Left forelimb (tissue), 1 donor: Measurements from ENCODE around the gene WWC2.
"Not testable (repeated sequence)": the region's sequence is repeated elsewhere in the genome, so short reads cannot be mapped to it uniquely, and the experiment has no call there.

Experiments
- DNase-seq: peaks from one replicate; pipeline ENCODE4 v3.0.0-alpha.2; 2018; ENCODE audit warnings: low spot score

Gene WWC2

DNA sequence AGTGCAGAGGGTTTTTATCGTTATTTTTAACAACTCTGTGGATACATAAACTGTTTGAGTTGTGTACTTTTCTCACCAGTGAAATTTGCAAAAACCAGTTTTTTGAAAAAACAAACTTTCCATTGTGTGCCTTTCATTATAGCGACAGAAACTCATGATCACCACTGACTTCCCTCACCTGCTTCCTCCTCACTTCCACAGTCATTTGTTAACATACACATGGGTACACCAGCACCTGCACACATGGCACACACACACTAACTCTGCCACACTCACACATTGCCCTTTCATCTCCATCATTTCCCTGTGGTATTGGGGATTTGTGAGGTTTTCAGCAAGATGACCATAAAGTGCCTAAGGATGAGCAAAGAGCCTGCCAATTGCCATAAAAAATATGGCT, 200.4 kb downstream of the WWC2 start:
- DNase-seq = no peak

DNA sequence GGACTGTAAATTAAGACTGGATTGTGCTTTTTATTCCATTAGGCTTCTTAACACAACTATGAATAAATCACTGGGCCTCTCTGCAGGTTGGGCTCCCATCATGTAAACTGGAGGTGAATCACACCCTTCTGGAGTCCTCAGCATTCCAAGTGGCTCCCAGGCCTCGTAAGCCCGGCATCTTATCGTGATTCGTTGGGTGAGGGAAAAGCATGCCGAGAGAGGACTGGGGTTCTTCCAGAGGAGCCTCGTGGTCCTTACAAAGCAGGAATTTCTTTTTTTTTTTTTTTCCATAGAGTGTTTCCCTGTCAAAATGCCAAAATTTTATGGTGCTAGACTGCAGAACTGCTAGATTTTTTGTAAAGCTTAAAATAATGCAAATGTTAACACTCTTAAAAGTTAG, 201.0 kb downstream of the WWC2 start:
- DNase-seq = no peak

- no peak for DNase-seq
Measured at GRCh38 chr4:183300655-183301054, 201.6 kb downstream of the WWC2 start.

DNA sequence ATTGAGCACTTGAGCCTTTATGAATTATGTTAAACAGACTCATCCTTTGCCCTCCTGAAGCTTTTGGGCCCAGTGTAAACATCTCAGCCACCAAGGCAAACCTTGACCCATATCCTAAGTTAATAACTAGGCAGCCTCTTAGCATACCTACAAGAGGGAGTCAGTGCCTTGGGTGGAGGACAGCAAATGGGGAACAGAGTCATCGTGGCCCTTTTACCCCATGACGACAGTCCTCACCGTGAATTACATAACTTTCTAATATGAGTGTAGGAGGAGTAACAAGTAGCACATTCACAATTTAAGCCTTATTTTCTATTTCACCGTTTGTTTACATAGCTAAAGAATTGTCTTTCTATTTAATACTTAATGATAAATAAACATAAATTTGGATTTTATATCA, 204.2 kb downstream of the WWC2 start:
- no peak for DNase-seq

DNA sequence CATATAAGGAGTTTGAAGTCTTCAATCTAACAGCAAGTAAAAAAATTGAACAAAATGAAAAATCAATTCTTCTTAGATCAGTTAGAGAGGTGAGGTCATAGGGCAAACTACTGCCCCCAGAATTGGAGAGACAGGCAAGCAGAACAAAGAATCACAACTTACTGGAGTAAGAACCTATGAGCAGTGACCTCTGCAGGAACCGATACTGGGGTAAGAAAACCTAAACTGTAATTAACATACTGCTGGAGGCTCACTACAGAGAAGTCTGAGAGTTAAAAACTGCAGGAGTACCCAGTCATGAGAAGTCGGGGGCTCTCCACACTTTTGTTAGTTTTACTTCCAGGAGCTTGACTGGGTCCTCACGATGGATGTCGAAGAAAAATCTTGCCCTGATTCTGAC, 205.0 kb downstream of the WWC2 start:
- no peak for DNase-seq

GRCh38 chr4:183304538-183304937, 205.5 kb downstream of the WWC2 start:
- no peak for DNase-seq

- no peak for DNase-seq
Measured at GRCh38 chr4:183306811-183307210, 207.8 kb downstream of the WWC2 start.

GRCh38 chr4:183312841-183313240, 213.8 kb downstream of the WWC2 start:
- no peak for DNase-seq

- no peak for DNase-seq
Measured at GRCh38 chr4:183314336-183314735, 215.3 kb downstream of the WWC2 start.

DNA sequence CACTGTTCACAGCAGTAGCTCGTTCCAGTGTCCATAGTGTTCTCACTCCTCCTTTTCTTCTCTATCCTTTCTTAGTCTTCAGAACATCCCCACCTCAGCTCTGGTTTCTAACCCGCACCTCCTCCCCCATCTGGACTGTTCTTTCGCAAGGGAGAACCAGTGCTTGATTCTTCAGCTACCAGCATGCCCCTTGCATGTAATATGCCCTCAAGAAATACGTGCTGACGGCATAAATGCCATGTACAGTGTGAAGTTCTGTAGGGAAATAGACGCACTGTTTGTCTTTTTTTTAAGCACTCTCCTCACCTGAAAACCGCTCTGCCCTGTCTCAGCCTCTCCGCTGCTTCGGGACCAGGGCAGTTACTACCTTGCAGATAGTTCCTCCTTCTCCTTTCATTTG, 215.7 kb downstream of the WWC2 start:
- no peak for DNase-seq

GRCh38 chr4:183318656-183319055, 219.6 kb downstream of the WWC2 start:
- no peak for DNase-seq

DNA sequence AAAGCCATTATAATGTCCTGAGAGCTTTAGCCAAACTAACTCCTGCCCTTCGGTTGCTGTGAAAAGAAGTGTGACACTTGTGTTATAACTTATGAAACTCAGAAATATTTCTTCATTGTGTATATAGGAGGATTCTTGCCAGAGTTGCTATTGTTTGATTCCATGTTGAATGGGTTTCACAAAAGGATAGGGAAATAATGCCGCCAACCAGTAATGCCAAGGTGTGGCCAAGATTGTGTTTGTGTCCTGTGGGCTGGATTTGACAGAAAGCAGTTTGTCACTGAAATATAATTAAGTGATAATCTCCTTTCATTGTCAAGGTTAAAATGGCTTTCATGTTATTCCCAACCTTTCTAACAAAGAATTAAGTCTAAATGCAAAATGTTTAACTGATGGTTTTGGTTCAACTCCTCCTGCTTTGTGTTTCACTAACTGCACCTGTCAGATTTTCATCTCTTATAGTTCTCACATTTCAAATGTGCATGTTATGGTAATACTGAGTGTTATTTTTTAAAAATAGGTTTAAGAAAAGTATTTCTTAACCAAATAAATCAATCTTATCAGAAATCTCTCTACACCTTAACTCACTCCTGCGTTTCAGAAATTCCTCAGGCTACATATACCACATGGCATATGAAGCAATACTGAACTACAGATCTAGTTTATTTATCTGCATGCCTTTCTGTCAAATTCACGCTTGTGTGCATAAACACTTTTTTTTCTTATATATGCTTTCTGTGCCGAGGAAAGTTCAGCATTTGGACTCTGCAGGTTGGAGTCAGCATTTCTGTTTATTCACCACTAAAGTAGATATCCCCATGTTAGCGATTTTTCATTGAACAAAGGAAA, 221.4 kb downstream of the WWC2 start, which contains the start of gene CLDN22:
Gene CLDN22 (minus strand): TSS at position 66 of the 849 bp plus-strand sequence. CDS start 58 bp downstream, at position 8.
- DNase-seq = no peak

DNA sequence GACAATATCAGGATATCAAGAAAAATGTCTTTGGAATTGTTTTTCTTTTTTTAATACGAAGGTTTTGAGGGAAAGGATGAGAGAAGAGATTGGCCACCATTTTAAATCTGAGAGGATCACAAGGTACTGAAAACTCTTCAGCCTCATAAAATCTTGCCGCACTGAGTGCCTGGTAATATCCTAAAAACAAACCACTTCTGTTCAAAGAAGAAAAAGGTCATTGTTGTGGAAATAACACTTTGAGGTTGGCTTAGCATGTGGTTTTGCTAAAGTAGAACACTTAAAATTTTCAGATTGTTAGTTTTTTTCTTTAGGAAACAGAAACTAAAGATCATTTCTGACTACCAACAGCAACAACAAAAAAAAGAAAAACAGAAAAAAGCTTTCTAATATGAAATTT, 222.0 kb downstream of the WWC2 start:
- no peak for DNase-seq

DNA sequence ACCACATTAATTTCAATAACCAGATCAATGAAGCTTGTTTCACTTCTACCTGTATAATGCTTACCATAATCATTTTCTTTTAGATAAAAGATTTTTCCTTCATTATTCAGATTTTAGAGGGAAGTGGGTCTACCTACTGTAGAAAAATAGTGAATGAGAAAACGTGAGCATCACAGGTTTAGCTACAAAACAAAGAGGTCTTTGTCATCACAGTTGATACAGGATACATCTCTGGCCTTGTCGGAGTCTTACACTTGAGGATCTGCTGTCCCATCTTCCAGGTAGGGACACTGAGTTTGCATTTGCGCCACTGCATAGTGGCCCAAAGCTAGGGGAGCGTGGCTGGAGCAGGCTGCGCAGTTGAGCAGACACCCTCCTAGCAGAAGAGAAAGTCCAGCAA, 222.5 kb downstream of the WWC2 start:
- DNase-seq = no peak

GRCh38 chr4:183322326-183322725, 223.3 kb downstream of the WWC2 start, which contains the start of gene CLDN24:
TSS of gene CLDN24 (minus strand) at chr4:183322426. CDS start at chr4:183322426, 0 bp downstream.
- no peak for DNase-seq

- no peak for DNase-seq
Measured at GRCh38 chr4:183323295-183323694, 224.2 kb downstream of the WWC2 start.

DNA sequence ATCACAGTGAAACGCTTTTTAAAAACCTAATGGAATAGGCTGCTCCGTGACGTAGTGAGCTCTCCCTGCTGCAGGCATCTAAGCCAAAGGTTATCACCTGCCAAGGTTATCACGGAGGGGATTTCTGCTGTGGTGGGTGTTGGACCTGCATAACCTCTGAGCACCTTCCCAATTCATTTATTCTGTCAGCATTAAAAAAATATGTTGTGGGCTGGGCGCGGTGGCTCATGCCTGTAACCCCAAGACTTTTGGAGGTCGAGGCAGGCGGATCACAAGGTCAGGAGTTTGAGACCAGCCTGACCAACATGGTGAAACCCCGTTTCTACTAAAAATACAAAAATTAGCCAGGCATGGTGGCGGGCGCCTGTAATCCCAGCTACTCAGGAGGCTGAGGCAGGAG, 225.0 kb downstream of the WWC2 start:
- not testable (repeated sequence) for DNase-seq

DNA sequence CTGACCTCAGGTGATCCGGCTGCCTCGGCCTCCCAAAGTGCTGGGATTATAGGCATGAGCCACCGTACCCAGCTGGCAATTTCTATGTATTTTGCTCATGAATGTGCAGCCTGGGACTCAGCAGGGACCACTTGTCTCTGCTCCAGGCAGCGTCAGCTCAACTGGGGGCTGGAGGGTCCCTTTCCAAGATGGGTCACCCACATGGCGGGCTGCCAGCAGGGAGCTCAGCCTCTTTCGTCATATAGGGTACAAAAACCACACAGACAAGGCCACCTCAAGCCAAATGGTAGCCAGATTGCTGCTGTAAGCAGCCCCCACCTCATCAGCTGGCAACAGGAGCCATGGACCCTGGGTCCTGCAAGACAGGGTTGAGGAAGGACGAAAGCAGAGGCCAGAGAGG, 225.6 kb downstream of the WWC2 start:
- DNase-seq = no peak

DNA sequence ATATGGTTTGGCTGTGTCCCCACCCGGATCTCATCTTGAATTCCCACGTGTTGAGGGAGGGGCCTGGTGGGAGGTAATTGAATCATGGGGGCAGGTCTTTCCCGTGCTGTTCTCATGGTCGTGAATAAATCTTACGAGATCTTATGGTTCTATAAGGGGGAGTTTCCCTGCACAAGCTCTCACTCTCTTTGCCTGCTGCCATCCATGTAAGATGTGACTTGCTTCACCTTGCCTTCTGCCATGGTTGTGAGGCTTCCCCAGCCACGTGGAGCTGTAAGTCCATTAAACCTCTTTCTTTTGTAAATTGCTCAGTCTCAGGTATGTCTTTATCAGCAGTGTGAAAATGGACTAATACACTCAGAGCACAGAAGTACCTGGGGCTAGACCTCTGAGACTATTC, 227.3 kb downstream of the WWC2 start:
- not testable (repeated sequence) for DNase-seq

DNA sequence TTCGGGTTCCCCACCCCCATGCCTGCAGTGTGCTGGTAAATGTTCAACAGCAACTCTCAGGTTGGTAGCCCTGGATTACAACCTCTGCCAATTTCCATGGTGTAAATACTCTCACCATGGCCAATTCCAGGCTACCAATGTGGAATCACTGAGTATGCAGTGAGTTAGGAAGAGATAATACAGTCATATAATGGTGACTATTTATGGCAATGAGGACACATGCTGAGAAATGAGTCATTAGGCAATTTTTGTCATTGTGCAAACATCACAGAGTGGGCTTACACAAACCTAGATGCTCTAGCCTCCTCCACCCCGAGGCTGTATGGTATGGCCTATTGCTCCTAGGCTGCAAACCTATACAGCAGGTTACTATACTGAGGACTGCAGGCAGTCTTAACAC, 227.8 kb downstream of the WWC2 start:
- no peak for DNase-seq

DNA sequence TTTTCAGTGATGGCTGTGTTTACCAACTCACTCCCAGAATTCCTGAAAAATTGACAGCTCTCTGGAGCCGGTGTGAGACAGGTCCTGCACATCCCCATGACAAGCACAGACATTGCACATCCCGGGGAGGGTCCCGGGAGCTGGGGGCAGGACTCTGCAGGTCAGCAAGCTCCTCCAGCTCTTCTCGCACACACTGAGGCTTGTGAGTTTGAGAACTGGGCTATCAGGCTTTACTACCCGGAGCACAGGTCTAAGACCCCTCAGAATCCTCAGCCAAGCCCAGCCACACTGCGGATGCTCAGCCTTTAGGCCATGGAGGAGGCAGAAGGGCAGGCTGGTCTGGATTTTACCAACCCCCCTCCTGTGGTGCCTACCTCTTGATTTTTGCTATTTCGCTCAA, 228.8 kb downstream of the WWC2 start:
- DNase-seq = no peak

- no peak for DNase-seq
Measured at GRCh38 chr4:183328832-183329231, 229.8 kb downstream of the WWC2 start.

GRCh38 chr4:183329244-183329643, 230.2 kb downstream of the WWC2 start:
- DNase-seq = no peak
